PC-9 (cell line): ENCODE results near the gene MMP25. TPM values are rescaled to one million over a fixed set of nuclear protein-coding genes. Genes with fewer than 3 reads are reported as not detected.
A peak's percentile ranks its signal among the peaks of the same experiment; 100 is the strongest.
"Not testable (repeated sequence)": the region's sequence is repeated elsewhere in the genome, so short reads cannot be mapped to it uniquely, and the experiment has no call there.

Experiments used
- BruUV-seq: library from RNA; stranded (reverse); fragments of 400-500 nt; replicated peaks from 2 replicates; lab custom pipeline; 2021; lab: Mats Ljungman, UMichigan
- CTCF ChIA-PET: fragments of 300-600 bp; sonication (Branson Sonifier 250); formaldehyde crosslinking; loops from one replicate; lab custom pipeline; 2022; ENCODE audit warnings: antibody characterized with exemption; lab: Charles Lee
- POLR2A ChIA-PET: fragments of 300-600 bp; sonication (Branson Sonifier 250); formaldehyde crosslinking; loops from one replicate; lab custom pipeline; 2022; ENCODE audit warnings: antibody characterized with exemption; ENCODE audit not compliant: unreplicated experiment; lab: Charles Lee
- DNase-seq, 2 experiments: peaks; one replicate each; pipeline versions ENCODE4 v3.0.0 to v3.0.0-alpha.2; 2015 to 2022; ENCODE audit warnings: mixed read lengths in 1 of 2
- H2AFZ ChIP-seq: fragments of 200-600 bp; sonication (generic); 2 replicates; pipeline ENCODE4 v1.8.1; 2017; ENCODE audit warnings: antibody characterized with exemption
- H3F3A ChIP-seq: fragments of 200-600 bp; sonication (generic); 2 replicates; pipeline ENCODE4 v1.8.1; 2017; ENCODE audit warnings: antibody characterized with exemption, mild to moderate bottlenecking, low read depth; ENCODE audit not compliant: insufficient read depth
- H3K27ac ChIP-seq: fragments of 200-600 bp; sonication (generic); 2 replicates; pipeline ENCODE4 v1.6.1; 2016; ENCODE audit warnings: mixed run types
- H3K27me3 ChIP-seq: fragments of 200-600 bp; sonication (generic); 2 replicates; pipeline ENCODE4 v1.6.1; 2016; ENCODE audit warnings: low read depth, mixed run types; ENCODE audit not compliant: insufficient read depth
- H3K36me3 ChIP-seq: fragments of 200-600 bp; sonication (generic); 2 replicates; pipeline ENCODE4 v1.6.1; 2016; ENCODE audit warnings: low read depth, mixed run types
- H3K4me1 ChIP-seq: fragments of 200-600 bp; sonication (generic); replicated peaks from 2 replicates; pipeline ENCODE4 v1.6.1; 2016; ENCODE audit warnings: mixed run types; ENCODE audit not compliant: insufficient read depth
- H3K4me2 ChIP-seq: fragments of 200-600 bp; sonication (generic); 2 replicates; pipeline ENCODE4 v1.6.1; 2017; ENCODE audit warnings: mixed run types
- H3K4me3 ChIP-seq: fragments of 200-600 bp; sonication (generic); 2 replicates; pipeline ENCODE4 v1.6.1; 2016; ENCODE audit warnings: mixed run types
- H3K79me2 ChIP-seq: fragments of 200-600 bp; sonication (generic); 2 replicates; pipeline ENCODE4 v1.6.1; 2017; ENCODE audit warnings: low read depth, mixed run types
- H3K9me2 ChIP-seq: fragments of 200-600 bp; sonication (generic); 2 replicates; pipeline ENCODE4 v1.8.1; 2017; ENCODE audit warnings: mild to moderate bottlenecking; ENCODE audit not compliant: insufficient read depth
- H3K9me3 ChIP-seq: fragments of 200-600 bp; sonication (generic); 2 replicates; pipeline ENCODE4 v1.8.1; 2016; ENCODE audit warnings: low read depth; ENCODE audit not compliant: insufficient read depth
- H4K20me1 ChIP-seq: fragments of 200-600 bp; sonication (generic); 2 replicates; pipeline ENCODE4 v1.8.1; 2017; ENCODE audit not compliant: insufficient read depth
- EZH2 ChIP-seq: fragments of 200-600 bp; sonication (generic); IDR thresholded peaks from 2 replicates; pipeline ENCODE4 v1.8.0; 2017; ENCODE audit warnings: antibody characterized with exemption, low read depth
- intact Hi-C: fragments of 100-400 bp; cut with micrococcal nuclease; formaldehyde crosslinking; loops from one replicate; pipeline ENCODE4 v1.10.0; 2022; ENCODE audit not compliant: unreplicated experiment
- total RNA-seq: library from RNA; stranded (reverse); gene quantifications from 2 replicates; pipeline ENCODE4 v1.2.3, GENCODE V29; 2021
- TF ChIP-seq, protein P1 (sequence below): fragments of 200-600 bp; sonication (generic); conservative IDR thresholded peaks from 2 replicates; pipeline ENCODE4 v1.6.1; 2017; ENCODE audit warnings: mixed run types, antibody characterized with exemption, mild to moderate bottlenecking, moderate library complexity

Gene MMP25
- total RNA-seq, 1 experiment from 2014 or later, result 0.83 TPM

GRCh38 chr16:3066440-3066748 is 20.0 kb downstream of the MMP25 start:
- no peak for DNase-seq
- Histone ChIP-seq H3K27ac (no peak overlapping the region), H3K9me3 (no peaks in the 10 kb centered on the region), H3K79me2 (no peaks in the 10 kb centered on the region), H3K4me1 (peaks cover 12% of the 10 kb centered on the region), H3K9me2 (no peaks in the 10 kb centered on the region), H3K36me3 (no peaks in the 10 kb centered on the region), H3K27me3 (no peaks in the 10 kb centered on the region), H3K4me2 (no peak overlapping the region), H3F3A (no peaks in the 10 kb centered on the region), H2AFZ (no peak overlapping the region), H3K4me3 (no peak overlapping the region), H4K20me1 (no peaks in the 10 kb centered on the region)
- intact Hi-C loops, result no loop called here
- BruUV-seq, result no TSS peak
- no peak for TF ChIP-seq EZH2
- TF ChIP-seq, protein P1, sequence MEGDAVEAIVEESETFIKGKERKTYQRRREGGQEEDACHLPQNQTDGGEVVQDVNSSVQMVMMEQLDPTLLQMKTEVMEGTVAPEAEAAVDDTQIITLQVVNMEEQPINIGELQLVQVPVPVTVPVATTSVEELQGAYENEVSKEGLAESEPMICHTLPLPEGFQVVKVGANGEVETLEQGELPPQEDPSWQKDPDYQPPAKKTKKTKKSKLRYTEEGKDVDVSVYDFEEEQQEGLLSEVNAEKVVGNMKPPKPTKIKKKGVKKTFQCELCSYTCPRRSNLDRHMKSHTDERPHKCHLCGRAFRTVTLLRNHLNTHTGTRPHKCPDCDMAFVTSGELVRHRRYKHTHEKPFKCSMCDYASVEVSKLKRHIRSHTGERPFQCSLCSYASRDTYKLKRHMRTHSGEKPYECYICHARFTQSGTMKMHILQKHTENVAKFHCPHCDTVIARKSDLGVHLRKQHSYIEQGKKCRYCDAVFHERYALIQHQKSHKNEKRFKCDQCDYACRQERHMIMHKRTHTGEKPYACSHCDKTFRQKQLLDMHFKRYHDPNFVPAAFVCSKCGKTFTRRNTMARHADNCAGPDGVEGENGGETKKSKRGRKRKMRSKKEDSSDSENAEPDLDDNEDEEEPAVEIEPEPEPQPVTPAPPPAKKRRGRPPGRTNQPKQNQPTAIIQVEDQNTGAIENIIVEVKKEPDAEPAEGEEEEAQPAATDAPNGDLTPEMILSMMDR, result no peak
- POLR2A ChIA-PET, result no interaction called here
- CTCF ChIA-PET, result no interaction called here

- Histone ChIP-seq H3K4me2 (no peak overlapping the region), H3K4me1 (peaks cover 12% of the 10 kb centered on the region), H3K79me2 (no peaks in the 10 kb centered on the region), H3K9me2 (no peaks in the 10 kb centered on the region), H3F3A (no peaks in the 10 kb centered on the region), H3K36me3 (no peaks in the 10 kb centered on the region), H3K27me3 (no peaks in the 10 kb centered on the region), H3K4me3 (no peak overlapping the region), H2AFZ (no peak overlapping the region), H3K9me3 (no peaks in the 10 kb centered on the region), H4K20me1 (no peaks in the 10 kb centered on the region), H3K27ac (no peak overlapping the region)
- intact Hi-C loops, result no loop called here
- ChIA-PET POLR2A (interaction anchor here (0.6 kb wide), 1 partner anchor 77 kb away, joined by 8 read pairs; no protein-coding TSS in a partner anchor), CTCF (no interaction called here)
- no TSS peak for BruUV-seq
- peak in 1 of 2 experiments; percentile 40 for DNase-seq
- TF ChIP-seq, protein P1, result no peak
- no peak for TF ChIP-seq EZH2
These were observed 22.1 kb downstream of the MMP25 start for GRCh38 chr16:3068487-3068886.

DNA sequence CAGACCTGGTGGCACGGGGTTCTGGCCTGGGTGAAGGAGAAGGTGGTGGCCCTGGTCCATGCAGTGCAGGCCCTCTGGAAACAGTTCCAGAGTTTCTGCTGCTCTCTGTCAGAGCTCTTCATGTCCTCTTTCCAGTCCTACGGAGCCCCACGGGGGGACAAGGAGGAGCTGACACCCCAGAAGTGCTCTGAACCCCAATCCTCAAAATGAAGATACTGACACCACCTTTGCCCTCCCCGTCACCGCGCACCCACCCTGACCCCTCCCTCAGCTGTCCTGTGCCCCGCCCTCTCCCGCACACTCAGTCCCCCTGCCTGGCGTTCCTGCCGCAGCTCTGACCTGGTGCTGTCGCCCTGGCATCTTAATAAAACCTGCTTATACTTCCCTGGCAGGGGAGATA is 22.8 kb downstream of the MMP25 start:
- BruUV-seq, H3K9me2 ChIP-seq, H2AFZ ChIP-seq, intact Hi-C loops, H3K27ac ChIP-seq, H3K27me3 ChIP-seq, DNase-seq, H3K4me3 ChIP-seq, CTCF ChIA-PET, H3F3A ChIP-seq, H4K20me1 ChIP-seq, H3K36me3 ChIP-seq, H3K9me3 ChIP-seq, H3K4me2 ChIP-seq, H3K79me2 ChIP-seq: not testable (repeated sequence)
- POLR2A ChIA-PET, result interaction anchor here (0.6 kb wide), 1 partner anchor 76 kb away, joined by 8 read pairs; no protein-coding TSS in a partner anchor
- peaks cover 12% of the 10 kb centered on the region for H3K4me1 ChIP-seq

DNA sequence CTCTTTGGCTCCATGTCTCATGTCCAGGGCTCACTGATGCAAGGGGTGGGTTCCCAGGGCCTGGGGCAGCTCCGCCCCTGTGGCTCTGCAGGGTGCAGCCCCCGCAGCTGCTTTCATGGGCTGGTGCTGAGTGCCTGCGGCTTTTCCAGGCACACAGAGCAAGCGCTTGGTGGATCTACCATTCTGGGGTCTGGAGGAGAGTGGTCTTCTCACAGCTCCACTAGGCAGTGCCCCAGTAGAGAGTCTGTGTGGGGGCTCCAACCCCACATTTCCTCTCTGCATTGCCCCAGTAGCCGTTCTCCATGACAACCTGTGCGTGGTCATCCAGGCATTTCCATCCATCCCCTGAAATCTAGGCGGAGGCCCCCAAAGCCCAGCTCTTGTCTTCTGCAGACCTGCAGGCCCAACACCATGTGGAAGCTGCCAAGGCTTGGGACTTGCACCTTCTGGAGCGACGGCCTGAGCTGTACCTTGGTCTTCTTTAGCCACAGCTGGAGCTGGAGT is 24.3 kb downstream of the MMP25 start:
- H3K27me3 ChIP-seq, result no peaks in the 10 kb centered on the region
- POLR2A ChIA-PET, result no interaction called here
- H3K4me3 ChIP-seq, result no peak overlapping the region

More for the DNA sequence above, 24.3 kb downstream of the MMP25 start:
- Histone ChIP-seq H3K79me2 (no peaks in the 10 kb centered on the region), H3K36me3 (no peaks in the 10 kb centered on the region), H3K4me2 (no peak overlapping the region), H3K9me2 (no peaks in the 10 kb centered on the region), H2AFZ (no peak overlapping the region), H3K27ac (no peak overlapping the region), H3K4me1 (peaks cover 12% of the 10 kb centered on the region), H3F3A (no peaks in the 10 kb centered on the region), H3K9me3 (no peaks in the 10 kb centered on the region), H4K20me1 (no peaks in the 10 kb centered on the region)
- intact Hi-C loops, result no loop called here
- no TSS peak for BruUV-seq
- TF ChIP-seq, protein P1, result no peak
- no peak for TF ChIP-seq EZH2
- CTCF ChIA-PET, result no interaction called here
- DNase-seq, result no peak
